Vagina (tissue), 2 donors: Measurements from ENCODE around the gene TEX264.

Experiments
- POLR2A ChIP-seq, 2 donors: fragments of 450-650 bp; IDR thresholded peaks; one replicate each; pipeline ENCODE4 v1.6.1; 2017; ENCODE audit warnings: antibody characterized with exemption in 2 of 2, mild to moderate bottlenecking in 2 of 2, moderate library complexity in 2 of 2
- POLR2AphosphoS5 ChIP-seq, 2 donors: sonication (generic); formaldehyde crosslinking; IDR thresholded peaks; one replicate each; pipeline ENCODE4 v1.9.0; 2017; ENCODE audit warnings: antibody characterized with exemption in 2 of 2, mild to moderate bottlenecking in 2 of 2, low read depth in 1 of 2; ENCODE audit not compliant: insufficient read depth in 1 of 2
- TF ChIP-seq, protein P1 (sequence below), 3 experiments: fragments of 450-650 bp in 2 of 3; fragments of 200-600 bp in 1 of 3; sonication (generic) in 1 of 3; IDR thresholded peaks; one replicate each; pipeline ENCODE4 v1.5.1; 2017 to 2019; ENCODE audit warnings: antibody characterized with exemption in 3 of 3, mild to moderate bottlenecking in 2 of 3, moderate library complexity in 2 of 3

DNA sequence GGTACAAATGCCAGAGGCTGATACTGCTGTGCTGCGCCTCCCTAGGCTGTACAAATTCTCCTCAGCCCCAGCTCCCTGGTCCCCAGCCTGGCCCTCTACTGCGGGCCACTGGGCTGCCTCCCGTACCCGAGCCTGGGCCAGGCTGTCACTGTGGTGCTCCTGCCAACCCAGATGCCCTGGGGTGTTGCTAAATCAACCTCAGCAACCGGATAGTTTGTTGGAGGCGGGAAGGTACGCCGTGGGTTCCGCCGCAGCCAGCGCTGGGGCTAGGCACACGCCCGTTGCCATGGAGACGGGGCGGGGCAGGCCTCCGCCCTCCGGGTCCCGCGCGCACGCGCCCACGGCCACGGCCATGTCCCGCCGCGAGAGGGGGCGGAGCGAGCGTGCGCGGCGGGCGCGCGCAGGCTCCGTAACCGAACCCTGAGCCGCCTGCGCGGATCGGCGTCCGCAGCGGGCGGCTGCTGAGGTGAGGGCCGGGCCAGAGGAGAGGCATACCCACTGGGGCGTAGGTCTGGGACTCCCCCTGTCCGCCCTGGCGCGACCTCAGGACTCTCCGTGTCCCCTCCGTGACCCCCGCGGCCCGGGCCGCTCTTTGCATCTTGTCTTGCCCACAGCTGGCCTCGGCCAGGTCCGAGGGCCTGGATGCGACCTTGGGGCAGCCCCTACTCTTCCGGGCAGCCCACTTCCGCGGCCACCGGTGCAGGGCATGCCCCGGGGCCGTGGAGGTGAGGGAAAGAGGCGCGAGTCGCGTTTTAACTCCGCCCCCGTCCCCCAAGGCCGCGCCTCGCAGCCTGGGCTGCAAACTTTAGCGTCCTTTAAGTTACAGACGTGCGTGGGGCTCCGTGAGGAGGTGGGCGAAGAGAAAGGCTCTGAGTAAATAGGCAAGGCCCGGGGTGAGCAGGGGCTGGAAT, at the start of gene TEX264:
- TF ChIP-seq, protein P1, sequence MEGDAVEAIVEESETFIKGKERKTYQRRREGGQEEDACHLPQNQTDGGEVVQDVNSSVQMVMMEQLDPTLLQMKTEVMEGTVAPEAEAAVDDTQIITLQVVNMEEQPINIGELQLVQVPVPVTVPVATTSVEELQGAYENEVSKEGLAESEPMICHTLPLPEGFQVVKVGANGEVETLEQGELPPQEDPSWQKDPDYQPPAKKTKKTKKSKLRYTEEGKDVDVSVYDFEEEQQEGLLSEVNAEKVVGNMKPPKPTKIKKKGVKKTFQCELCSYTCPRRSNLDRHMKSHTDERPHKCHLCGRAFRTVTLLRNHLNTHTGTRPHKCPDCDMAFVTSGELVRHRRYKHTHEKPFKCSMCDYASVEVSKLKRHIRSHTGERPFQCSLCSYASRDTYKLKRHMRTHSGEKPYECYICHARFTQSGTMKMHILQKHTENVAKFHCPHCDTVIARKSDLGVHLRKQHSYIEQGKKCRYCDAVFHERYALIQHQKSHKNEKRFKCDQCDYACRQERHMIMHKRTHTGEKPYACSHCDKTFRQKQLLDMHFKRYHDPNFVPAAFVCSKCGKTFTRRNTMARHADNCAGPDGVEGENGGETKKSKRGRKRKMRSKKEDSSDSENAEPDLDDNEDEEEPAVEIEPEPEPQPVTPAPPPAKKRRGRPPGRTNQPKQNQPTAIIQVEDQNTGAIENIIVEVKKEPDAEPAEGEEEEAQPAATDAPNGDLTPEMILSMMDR (IDR thresholded peaks at IDR 0.05) = no peak
- TF ChIP-seq POLR2A (IDR thresholded peaks at IDR 0.05) (peak in 1 of 2 donors; percentile 85), POLR2AphosphoS5 (IDR thresholded peaks at IDR 0.05; ENCODE audit: insufficient read depth in 1 of 2, low read depth in 1 of 2) (peak in 1 of 2 donors; percentile 92)
